ENCODE data around the gene CAMK2A. TPM values are rescaled to one million over a fixed set of nuclear protein-coding genes. Genes with fewer than 3 reads are reported as not detected.

The CAMK2A gene
- total RNA-seq, 2 experiments from 2014 or later = not detected

- ATAC-seq = no peak
- POLR2A ChIA-PET = no interaction called here
- no peak overlapping the region for H3K4me3 Mint-ChIP-seq
- no peak overlapping the region for H3K27ac Mint-ChIP-seq
- DNase-seq = no peak
- H3K36me3 Mint-ChIP-seq (ENCODE audit: low read depth) = no peaks in the 10 kb centered on the region
- peaks cover 3% of the 10 kb centered on the region for H3K27me3 Mint-ChIP-seq (ENCODE audit: low read depth)
- H3K4me1 Mint-ChIP-seq (ENCODE audit: low read depth) = no peaks in the 10 kb centered on the region
- no peaks in the 10 kb centered on the region for H3K9me3 Mint-ChIP-seq (ENCODE audit: insufficient read depth)
- CTCF ChIA-PET = no interaction called here
These were observed 23.6 kb downstream of the CAMK2A start for GRCh38 chr5:150265870-150266383.

GRCh38 chr5:150264667-150265603 lies 24.6 kb downstream of the CAMK2A start:
- H3K4me1 Mint-ChIP-seq (ENCODE audit: low read depth) = no peaks in the 10 kb centered on the region
- CTCF ChIA-PET = interaction anchor here (0.9 kb wide), 1 partner anchor 167 kb away, joined by 3 read pairs; no protein-coding TSS in a partner anchor
- no peak overlapping the region for H3K4me3 Mint-ChIP-seq
- peaks cover 3% of the 10 kb centered on the region for H3K27me3 Mint-ChIP-seq (ENCODE audit: low read depth)
- no peak overlapping the region for H3K27ac Mint-ChIP-seq
- ATAC-seq = no peak
- no peak for DNase-seq
- H3K36me3 Mint-ChIP-seq (ENCODE audit: low read depth) = no peaks in the 10 kb centered on the region
- POLR2A ChIA-PET = no interaction called here
- H3K9me3 Mint-ChIP-seq (ENCODE audit: insufficient read depth) = no peaks in the 10 kb centered on the region

GRCh38 chr5:150263801-150264621 lies 25.6 kb downstream of the CAMK2A start:
- CTCF ChIA-PET = interaction anchor here (0.9 kb wide), 1 partner anchor 168 kb away, joined by 3 read pairs; no protein-coding TSS in a partner anchor

GRCh38 chr5:150263375-150263775 lies 26.2 kb downstream of the CAMK2A start:
- peaks cover 3% of the 10 kb centered on the region for H3K27me3 Mint-ChIP-seq (ENCODE audit: low read depth)
- H3K9me3 Mint-ChIP-seq (ENCODE audit: insufficient read depth) = no peaks in the 10 kb centered on the region
- no peak overlapping the region for H3K4me3 Mint-ChIP-seq
- ChIA-PET CTCF (interaction anchor here (1.1 kb wide), 1 partner anchor 88 kb away, joined by 4 read pairs; no protein-coding TSS in a partner anchor), POLR2A (no interaction called here)
- DNase-seq = no peak
- no peaks in the 10 kb centered on the region for H3K36me3 Mint-ChIP-seq (ENCODE audit: low read depth)
- H3K4me1 Mint-ChIP-seq (ENCODE audit: low read depth) = no peaks in the 10 kb centered on the region
- ATAC-seq = no peak
- no peak overlapping the region for H3K27ac Mint-ChIP-seq

More at GRCh38 chr5:150263801-150264621, 25.6 kb downstream of the CAMK2A start:
- ATAC-seq = no peak
- Mint-ChIP-seq H3K27ac (no peak overlapping the region), H3K4me1 (ENCODE audit: low read depth) (no peaks in the 10 kb centered on the region), H3K36me3 (ENCODE audit: low read depth) (no peaks in the 10 kb centered on the region), H3K27me3 (ENCODE audit: low read depth) (peaks cover 3% of the 10 kb centered on the region), H3K4me3 (no peak overlapping the region), H3K9me3 (ENCODE audit: insufficient read depth) (no peaks in the 10 kb centered on the region)
- POLR2A ChIA-PET = no interaction called here
- no peak for DNase-seq

- DNase-seq = no peak
- H3K27ac Mint-ChIP-seq = no peak overlapping the region
- ChIA-PET POLR2A (interaction anchor here (0.6 kb wide), 1 partner anchor 426 kb away, joined by 5 read pairs; no protein-coding TSS in a partner anchor), CTCF (interaction anchor here (0.9 to 1.7 kb wide), 3 partner anchors 12 to 89 kb away, joined by 3 to 4 read pairs (median 4); no protein-coding TSS in a partner anchor)
- no peaks in the 10 kb centered on the region for H3K36me3 Mint-ChIP-seq (ENCODE audit: low read depth)
- peaks cover 3% of the 10 kb centered on the region for H3K27me3 Mint-ChIP-seq (ENCODE audit: low read depth)
- no peak for ATAC-seq
- no peak overlapping the region for H3K4me3 Mint-ChIP-seq
- no peaks in the 10 kb centered on the region for H3K4me1 Mint-ChIP-seq (ENCODE audit: low read depth)
- no peaks in the 10 kb centered on the region for H3K9me3 Mint-ChIP-seq (ENCODE audit: insufficient read depth)
These were observed 27.1 kb downstream of the CAMK2A start for GRCh38 chr5:150262502-150262901.

GRCh38 chr5:150261231-150261630 lies 28.3 kb downstream of the CAMK2A start:
- Mint-ChIP-seq H3K4me1 (ENCODE audit: low read depth) (no peaks in the 10 kb centered on the region), H3K36me3 (ENCODE audit: low read depth) (no peaks in the 10 kb centered on the region), H3K27me3 (ENCODE audit: low read depth) (peaks cover 3% of the 10 kb centered on the region), H3K9me3 (ENCODE audit: insufficient read depth) (no peaks in the 10 kb centered on the region), H3K4me3 (no peak overlapping the region), H3K27ac (no peak overlapping the region)
- no peak for DNase-seq
- ChIA-PET CTCF (interaction anchor here (1.7 kb wide), 1 partner anchor 90 kb away, joined by 4 read pairs; no protein-coding TSS in a partner anchor), POLR2A (interaction anchor here (0.6 kb wide), 1 partner anchor 120 kb away, joined by 3 read pairs; no protein-coding TSS in a partner anchor)
- no peak for ATAC-seq

GRCh38 chr5:150258130-150258529 lies 31.4 kb downstream of the CAMK2A start:
- Mint-ChIP-seq H3K27ac (no peak overlapping the region), H3K4me3 (no peak overlapping the region), H3K9me3 (ENCODE audit: insufficient read depth) (no peaks in the 10 kb centered on the region), H3K27me3 (ENCODE audit: low read depth) (peaks cover 2% of the 10 kb centered on the region), H3K4me1 (ENCODE audit: low read depth) (no peaks in the 10 kb centered on the region), H3K36me3 (ENCODE audit: low read depth) (no peaks in the 10 kb centered on the region)
- ChIA-PET POLR2A (no interaction called here), CTCF (interaction anchor here (0.8 to 1.4 kb wide), 2 partner anchors 93 to 192 kb away, joined by 3 to 5 read pairs; no protein-coding TSS in a partner anchor)
- no peak for DNase-seq
- ATAC-seq = peak; percentile 47

GRCh38 chr5:150257424-150257823 lies 32.1 kb downstream of the CAMK2A start:
- Mint-ChIP-seq H3K9me3 (ENCODE audit: insufficient read depth) (no peaks in the 10 kb centered on the region), H3K4me3 (no peak overlapping the region), H3K27ac (no peak overlapping the region), H3K4me1 (ENCODE audit: low read depth) (no peaks in the 10 kb centered on the region), H3K36me3 (ENCODE audit: low read depth) (no peaks in the 10 kb centered on the region), H3K27me3 (ENCODE audit: low read depth) (peaks cover 2% of the 10 kb centered on the region)
- no peak for ATAC-seq
- ChIA-PET CTCF (interaction anchor here (0.8 kb wide), 1 partner anchor 193 kb away, joined by 3 read pairs; no protein-coding TSS in a partner anchor), POLR2A (no interaction called here)
- no peak for DNase-seq

- no peak overlapping the region for H3K4me3 Mint-ChIP-seq
- no peak for ATAC-seq
- POLR2A ChIA-PET = interaction anchor here (0.7 kb wide), 1 partner anchor 343 kb away, joined by 3 read pairs; no protein-coding TSS in a partner anchor
- H3K27ac Mint-ChIP-seq = no peak overlapping the region
- no peaks in the 10 kb centered on the region for H3K9me3 Mint-ChIP-seq (ENCODE audit: insufficient read depth)
- DNase-seq = no peak
- no peaks in the 10 kb centered on the region for H3K4me1 Mint-ChIP-seq (ENCODE audit: low read depth)
- H3K27me3 Mint-ChIP-seq (ENCODE audit: low read depth) = peaks cover 2% of the 10 kb centered on the region
- H3K36me3 Mint-ChIP-seq (ENCODE audit: low read depth) = no peaks in the 10 kb centered on the region
- CTCF ChIA-PET = no interaction called here
These were observed 33.0 kb downstream of the CAMK2A start for GRCh38 chr5:150256410-150257064.

- ChIA-PET POLR2A (no interaction called here), CTCF (no interaction called here)
- peaks cover 2% of the 10 kb centered on the region for H3K27me3 Mint-ChIP-seq (ENCODE audit: low read depth)
- H3K27ac Mint-ChIP-seq = no peak overlapping the region
- DNase-seq = no peak
- H3K4me3 Mint-ChIP-seq = no peak overlapping the region
- H3K4me1 Mint-ChIP-seq (ENCODE audit: low read depth) = no peaks in the 10 kb centered on the region
- no peaks in the 10 kb centered on the region for H3K9me3 Mint-ChIP-seq (ENCODE audit: insufficient read depth)
- no peaks in the 10 kb centered on the region for H3K36me3 Mint-ChIP-seq (ENCODE audit: low read depth)
- ATAC-seq = no peak
These were observed 33.7 kb downstream of the CAMK2A start for GRCh38 chr5:150255659-150256409.

- ATAC-seq = no peak
- H3K9me3 Mint-ChIP-seq (ENCODE audit: insufficient read depth) = no peaks in the 10 kb centered on the region
- H3K27me3 Mint-ChIP-seq (ENCODE audit: low read depth) = peaks cover 2% of the 10 kb centered on the region
- no peaks in the 10 kb centered on the region for H3K4me1 Mint-ChIP-seq (ENCODE audit: low read depth)
- CTCF ChIA-PET = no interaction called here
- H3K36me3 Mint-ChIP-seq (ENCODE audit: low read depth) = no peaks in the 10 kb centered on the region
- H3K4me3 Mint-ChIP-seq = no peak overlapping the region
- no peak overlapping the region for H3K27ac Mint-ChIP-seq
- no peak for DNase-seq
- POLR2A ChIA-PET = no interaction called here
These were observed 34.8 kb downstream of the CAMK2A start for GRCh38 chr5:150254774-150255173.

Measured in activated CD8-positive, alpha-beta T cell treated with anti-CD3 and anti-CD28 coated beads, Interleukin-2, amount 10 ng/mL, durations not matched to agents 7 days and 5 days (primary cell).